ENCODE results near the gene LAMB1.

DNA sequence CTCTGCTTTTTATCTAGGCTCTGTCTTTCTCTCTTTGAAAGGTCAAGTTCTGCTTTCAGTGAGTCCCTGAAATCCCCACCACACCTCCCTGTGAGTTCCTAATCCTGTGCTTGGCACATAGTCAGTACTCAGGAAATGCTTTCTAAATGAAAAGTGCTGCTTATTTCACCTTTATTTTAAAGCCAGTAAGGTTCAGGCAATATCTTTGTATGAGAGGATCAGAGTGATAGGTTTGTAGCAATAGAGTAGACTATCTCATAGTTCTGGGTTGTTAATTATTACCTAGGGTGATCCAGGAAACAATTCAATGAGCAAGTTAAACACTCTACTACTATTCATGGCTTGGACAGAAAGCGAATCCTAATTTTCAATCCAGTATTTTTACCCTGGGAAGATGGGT is 7.4 kb upstream of the LAMB1 start:
- no peak for TF ChIP-seq POLR2AphosphoS5 (IDR thresholded peaks at IDR 0.05; ENCODE audit: low read depth, low read length)
- TF ChIP-seq POLR2A (IDR thresholded peaks at IDR 0.05; ENCODE audit: low read depth, low read length) = no peak
- no peak for TF ChIP-seq POU2F2 (IDR thresholded peaks at IDR 0.05; ENCODE audit: low read depth, low read length)
- no peak for TF ChIP-seq PAX5 (IDR thresholded peaks at IDR 0.05; ENCODE audit: insufficient read depth, low read length, severe bottlenecking)
- no peak for TF ChIP-seq TAF1 (IDR thresholded peaks at IDR 0.05; ENCODE audit: low read depth, low read length)
